SK-N-MC (cell line): Measurements from ENCODE around the gene C11orf21.

ENCODE experiments used
- DNase-seq: peaks from one replicate; pipeline ENCODE4 v3.0.0-alpha.2; 2011; ENCODE audit warnings: low read depth, low spot score
- H3K27ac ChIP-seq: fragments of 200-600 bp; sonication (generic); 2 replicates; pipeline ENCODE4 v1.5.1; 2016; ENCODE audit warnings: mixed run types
- H3K36me3 ChIP-seq: fragments of 200-600 bp; sonication (generic); 2 replicates; pipeline ENCODE4 v1.6.1; 2017; ENCODE audit warnings: antibody characterized with exemption, low read length, mixed read lengths; ENCODE audit not compliant: insufficient read depth
- H3K4me3 ChIP-seq: fragments of 200-600 bp; sonication (generic); 2 replicates; pipeline ENCODE4 v1.5.1; 2016
- H3K9ac ChIP-seq: fragments of 200-600 bp; sonication (generic); 2 replicates; pipeline ENCODE4 v1.8.0; 2017; ENCODE audit warnings: mixed run types, mixed read lengths; ENCODE audit not compliant: insufficient read length
- H3K9me3 ChIP-seq: fragments of 200-600 bp; sonication (generic); 2 replicates; pipeline ENCODE4 v1.6.1; 2017; ENCODE audit warnings: low read depth, mild to moderate bottlenecking, antibody characterized with exemption, low read length, moderate library complexity, mixed read lengths
- EZH2 ChIP-seq: fragments of 200-600 bp; sonication (generic); IDR thresholded peaks from one replicate; pipeline ENCODE4 v1.6.1; 2017; ENCODE audit warnings: antibody characterized with exemption
- FOXP2 ChIP-seq: optimal IDR thresholded peaks from 2 replicates; pipeline ENCODE3; 2011; ENCODE audit warnings: mild to moderate bottlenecking, moderate library complexity; ENCODE audit not compliant: insufficient read depth; ENCODE audit errors: extremely low read length, control extremely low read depth
- POLR2AphosphoS5 ChIP-seq: IDR thresholded peaks from 2 replicates; pipeline ENCODE4 v1.6.1; 2012; ENCODE audit warnings: mild to moderate bottlenecking, low read depth, low read length, borderline replicate concordance

C11orf21 gene

DNA sequence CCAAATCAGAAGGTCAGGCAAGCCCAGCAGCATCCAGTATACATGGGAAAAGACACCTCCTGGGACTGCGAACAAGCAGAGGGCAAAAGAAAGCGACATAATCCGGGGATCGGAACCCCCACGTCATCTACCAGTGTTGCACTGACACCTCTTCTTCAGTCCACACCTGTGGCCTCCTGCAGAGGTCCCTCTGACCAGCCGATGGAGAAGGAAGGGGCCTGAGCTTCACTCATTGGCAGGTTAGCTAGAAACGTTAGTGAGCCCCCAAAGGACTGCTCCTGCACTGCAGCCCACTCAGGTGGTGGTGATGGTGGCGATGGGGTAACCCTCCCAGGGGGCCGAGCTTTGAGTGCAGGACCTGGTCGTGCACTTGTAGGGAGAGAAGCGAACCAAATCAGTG lies 53.5 kb downstream of the C11orf21 start:
- no peak overlapping the region for H3K27ac ChIP-seq
- no peaks in the 10 kb centered on the region for H3K36me3 ChIP-seq
- H3K9me3 ChIP-seq, result no peaks in the 10 kb centered on the region
- DNase-seq, result no peak
- TF ChIP-seq POLR2AphosphoS5 (no peak), FOXP2 (no peak), EZH2 (no peak)
- H3K9ac ChIP-seq, result no peak overlapping the region
- no peak overlapping the region for H3K4me3 ChIP-seq

DNA sequence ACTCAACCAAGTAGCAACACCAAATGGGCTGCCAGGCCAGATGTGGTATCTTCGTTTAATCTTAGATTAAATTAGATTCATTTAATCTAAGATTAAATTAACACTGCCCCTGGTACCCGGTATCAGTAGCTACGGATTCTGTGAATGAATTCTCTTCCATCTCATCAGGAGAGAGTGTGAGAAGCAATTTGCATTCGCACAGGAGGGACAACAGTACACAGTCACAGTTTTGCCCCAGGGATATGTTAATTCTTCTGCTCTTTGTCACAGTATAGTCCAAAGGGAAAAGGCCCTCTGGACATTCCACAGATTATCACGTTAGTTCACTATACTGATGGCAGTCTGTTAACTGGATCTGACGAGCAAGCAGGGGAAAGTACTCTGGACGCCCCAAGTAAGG lies 54.2 kb downstream of the C11orf21 start:
- H3K4me3 ChIP-seq, result no peak overlapping the region
- DNase-seq, result no peak
- no peaks in the 10 kb centered on the region for H3K9me3 ChIP-seq
- no peaks in the 10 kb centered on the region for H3K36me3 ChIP-seq
- TF ChIP-seq EZH2 (no peak), FOXP2 (no peak), POLR2AphosphoS5 (no peak)
- H3K27ac ChIP-seq, result no peak overlapping the region
- no peak overlapping the region for H3K9ac ChIP-seq
